Sigmoid colon (tissue), 4 donors: Measurements from ENCODE around the gene CCL26.

ENCODE experiments used
- POLR2AphosphoS5 ChIP-seq, 4 donors: sonication (generic); formaldehyde crosslinking; IDR thresholded peaks; one replicate each; pipeline ENCODE4 v1.6.1; 2017; ENCODE audit warnings: antibody characterized with exemption in 4 of 4
- TF ChIP-seq, protein P1 (sequence below), 4 experiments: fragments of 450-650 bp in 3 of 4; fragments of 200-600 bp in 1 of 4; IDR thresholded peaks; one replicate each; pipeline ENCODE4 v1.5.1; 2016 to 2019; ENCODE audit warnings: antibody characterized with exemption in 4 of 4, mild to moderate bottlenecking in 3 of 4, moderate library complexity in 2 of 4

- no peak for TF ChIP-seq POLR2AphosphoS5 (IDR thresholded peaks at IDR 0.05)
- TF ChIP-seq, protein P1, sequence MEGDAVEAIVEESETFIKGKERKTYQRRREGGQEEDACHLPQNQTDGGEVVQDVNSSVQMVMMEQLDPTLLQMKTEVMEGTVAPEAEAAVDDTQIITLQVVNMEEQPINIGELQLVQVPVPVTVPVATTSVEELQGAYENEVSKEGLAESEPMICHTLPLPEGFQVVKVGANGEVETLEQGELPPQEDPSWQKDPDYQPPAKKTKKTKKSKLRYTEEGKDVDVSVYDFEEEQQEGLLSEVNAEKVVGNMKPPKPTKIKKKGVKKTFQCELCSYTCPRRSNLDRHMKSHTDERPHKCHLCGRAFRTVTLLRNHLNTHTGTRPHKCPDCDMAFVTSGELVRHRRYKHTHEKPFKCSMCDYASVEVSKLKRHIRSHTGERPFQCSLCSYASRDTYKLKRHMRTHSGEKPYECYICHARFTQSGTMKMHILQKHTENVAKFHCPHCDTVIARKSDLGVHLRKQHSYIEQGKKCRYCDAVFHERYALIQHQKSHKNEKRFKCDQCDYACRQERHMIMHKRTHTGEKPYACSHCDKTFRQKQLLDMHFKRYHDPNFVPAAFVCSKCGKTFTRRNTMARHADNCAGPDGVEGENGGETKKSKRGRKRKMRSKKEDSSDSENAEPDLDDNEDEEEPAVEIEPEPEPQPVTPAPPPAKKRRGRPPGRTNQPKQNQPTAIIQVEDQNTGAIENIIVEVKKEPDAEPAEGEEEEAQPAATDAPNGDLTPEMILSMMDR (IDR thresholded peaks at IDR 0.05), result no peak
Measured at GRCh38 chr7:75819711-75820110, 47.7 kb upstream of the CCL26 start.
